Activated CD4-positive, alpha-beta T cell treated with anti-CD3 and anti-CD28 coated beads, Interleukin-2, amount 50 U/mL, for 48 hours (primary cell): ENCODE data around the gene WDR74.
"Not testable (repeated sequence)": the region's sequence is repeated elsewhere in the genome, so short reads cannot be mapped to it uniquely, and the experiment has no call there.

Experiments
- DNase-seq, 2 experiments: peaks; one replicate each; pipeline ENCODE4 v3.0.0-alpha.2; 2020

WDR74 gene

DNA sequence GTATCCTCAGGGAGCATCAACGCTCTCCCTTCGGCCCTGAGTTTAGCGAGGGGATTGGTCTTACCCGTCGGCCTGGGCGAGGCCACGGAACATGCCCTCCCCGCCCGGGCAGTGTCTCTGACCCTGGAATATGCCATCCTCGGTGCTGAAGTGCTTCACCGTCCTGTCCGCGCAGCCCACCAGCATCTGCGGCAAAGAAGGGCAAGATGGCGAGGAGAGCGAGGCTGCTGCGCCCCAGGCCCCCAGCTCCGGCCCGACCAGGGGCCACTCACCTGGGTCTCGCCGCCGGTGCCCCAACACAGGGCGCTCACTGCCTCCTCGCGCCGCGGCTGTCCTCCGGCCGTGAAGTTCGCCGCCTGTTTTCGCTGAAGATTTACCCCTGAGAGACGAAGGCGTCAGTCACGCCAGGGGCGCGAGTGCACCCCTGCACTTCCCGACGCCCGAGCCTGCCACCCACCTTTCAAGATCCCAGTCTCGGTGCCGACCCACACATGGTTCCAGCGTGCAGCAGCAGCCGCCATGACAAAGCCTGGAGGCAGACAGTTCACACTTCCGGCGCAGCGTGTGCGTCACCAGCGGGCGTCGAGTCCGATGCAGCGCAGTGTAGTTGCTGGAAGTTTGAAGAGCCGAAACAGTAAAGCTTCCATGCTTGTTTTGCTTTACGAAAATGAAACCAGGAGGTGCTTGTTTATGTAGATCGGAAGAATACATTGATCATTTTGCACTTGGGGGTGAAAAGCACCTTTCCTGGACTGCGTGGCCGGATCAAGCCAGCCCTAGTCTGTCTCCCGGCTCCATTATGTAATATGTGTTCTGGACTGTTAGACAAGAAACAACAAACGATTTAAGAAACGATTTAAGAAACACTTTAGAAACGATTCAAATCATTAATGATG, at the start of gene WDR74:
Gene WDR74 (minus strand): TSS at position 541 of the 896 bp plus-strand sequence. CDS start 20 bp downstream, at position 521.
- peak; percentile 87 to 92 for DNase-seq

DNA sequence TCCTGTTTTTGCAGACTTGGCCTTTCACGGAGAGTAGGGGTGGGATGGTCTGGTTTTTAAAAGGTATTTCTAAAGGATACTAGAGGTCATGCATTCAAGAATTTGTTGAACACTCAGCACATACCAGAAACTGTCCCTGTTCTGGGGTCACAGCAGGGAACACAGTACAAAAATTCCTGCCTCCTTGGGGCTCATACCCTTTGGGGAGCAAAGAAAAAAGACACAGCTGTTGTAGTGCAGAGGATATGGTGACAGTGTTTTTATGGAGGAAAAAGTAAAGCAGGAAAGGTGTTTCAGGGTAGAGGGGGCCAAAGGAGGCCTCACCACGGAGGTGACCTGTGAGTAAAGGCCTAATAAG, 49.7 kb upstream of the WDR74 start:
- DNase-seq: no peak

DNA sequence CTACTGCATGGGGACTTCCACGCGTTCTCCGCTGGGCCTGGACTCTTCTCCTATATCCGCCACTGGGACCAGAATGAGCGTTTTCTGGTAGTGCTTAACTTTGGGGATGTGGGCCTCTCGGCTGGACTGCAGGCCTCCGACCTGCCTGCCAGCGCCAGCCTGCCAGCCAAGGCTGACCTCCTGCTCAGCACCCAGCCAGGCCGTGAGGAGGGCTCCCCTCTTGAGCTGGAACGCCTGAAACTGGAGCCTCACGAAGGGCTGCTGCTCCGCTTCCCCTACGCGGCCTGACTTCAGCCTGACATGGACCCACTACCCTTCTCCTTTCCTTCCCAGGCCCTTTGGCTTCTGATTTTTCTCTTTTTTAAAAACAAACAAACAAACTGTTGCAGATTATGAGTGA, 49.0 kb upstream of the WDR74 start:
- DNase-seq: no peak

DNA sequence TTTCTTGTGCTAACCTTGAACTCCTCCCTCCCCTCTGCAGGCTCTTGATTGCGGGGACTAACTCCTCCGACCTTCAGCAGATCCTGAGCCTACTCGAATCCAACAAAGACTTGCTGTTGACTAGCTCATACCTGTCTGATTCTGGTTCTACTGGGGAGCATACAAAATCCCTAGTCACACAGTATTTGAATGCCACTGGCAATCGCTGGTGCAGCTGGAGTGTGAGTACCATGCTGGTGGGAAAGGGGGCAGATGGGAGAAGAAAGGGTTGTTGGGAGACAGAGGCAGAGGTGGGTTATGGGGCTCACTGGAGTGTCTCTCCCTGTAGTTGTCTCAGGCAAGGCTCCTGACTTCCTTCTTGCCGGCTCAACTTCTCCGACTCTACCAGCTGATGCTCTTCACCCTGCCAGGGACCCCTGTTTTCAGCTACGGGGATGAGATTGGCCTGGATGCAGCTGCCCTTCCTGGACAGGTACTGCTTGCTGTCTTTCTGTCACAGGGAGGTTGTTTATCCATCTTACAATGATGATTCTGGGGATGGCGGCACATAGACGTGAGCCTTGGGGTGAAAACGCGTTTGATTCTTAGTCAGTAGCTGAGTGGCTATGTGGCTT, 45.9 kb upstream of the WDR74 start:
- DNase-seq: no peak

DNA sequence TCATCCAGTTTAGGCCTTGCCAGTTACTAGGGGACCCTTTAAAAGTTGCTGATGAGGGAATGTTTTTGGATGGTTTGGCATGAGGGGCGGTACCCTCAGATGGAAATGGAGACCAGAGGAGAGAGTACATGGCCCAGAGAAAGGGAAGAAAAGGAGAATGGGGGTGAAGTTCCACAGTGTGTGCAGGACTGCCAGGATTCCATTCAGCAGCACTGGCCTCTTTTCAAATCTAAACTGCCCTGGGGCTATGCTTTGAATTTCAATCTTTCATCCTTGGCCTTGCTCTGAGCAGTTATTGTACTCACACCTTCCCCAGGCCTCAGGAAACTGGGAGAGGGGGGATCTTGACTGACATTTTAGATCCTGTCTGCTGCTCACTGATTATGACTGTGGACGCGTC, 44.3 kb upstream of the WDR74 start:
- no peak for DNase-seq

DNA sequence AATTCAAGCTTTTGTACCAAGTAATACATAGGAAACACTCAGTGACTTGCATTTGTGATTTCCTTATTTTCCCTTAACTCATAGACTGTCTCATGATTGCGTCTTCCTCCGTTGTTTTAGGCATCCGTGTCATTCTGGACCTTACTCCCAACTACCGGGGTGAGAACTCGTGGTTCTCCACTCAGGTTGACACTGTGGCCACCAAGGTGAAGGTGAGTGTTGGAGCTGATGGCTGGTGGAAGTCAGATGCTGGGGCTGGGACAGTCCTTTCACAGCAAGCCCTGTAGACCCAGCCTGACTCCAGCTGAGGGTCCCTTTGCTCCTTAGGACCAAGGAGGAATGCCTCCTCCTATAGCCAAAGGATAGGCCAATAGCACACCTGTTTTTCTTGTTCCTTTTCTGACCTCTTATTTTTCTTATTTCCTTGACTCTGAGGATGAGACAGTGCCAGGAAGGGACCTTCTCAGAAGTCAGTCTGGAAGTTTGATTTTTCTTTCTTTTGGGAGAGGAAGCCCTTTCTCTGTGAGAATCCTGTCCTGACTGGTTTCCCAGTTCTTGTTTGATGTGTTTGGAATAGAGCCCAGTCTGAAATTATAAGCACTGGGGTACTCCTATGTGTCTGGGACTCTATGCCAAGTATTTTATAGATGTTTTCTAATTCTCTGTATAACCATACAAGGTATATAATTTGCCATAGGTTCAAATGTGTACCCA, 43.6 kb upstream of the WDR74 start:
- no peak for DNase-seq

DNA sequence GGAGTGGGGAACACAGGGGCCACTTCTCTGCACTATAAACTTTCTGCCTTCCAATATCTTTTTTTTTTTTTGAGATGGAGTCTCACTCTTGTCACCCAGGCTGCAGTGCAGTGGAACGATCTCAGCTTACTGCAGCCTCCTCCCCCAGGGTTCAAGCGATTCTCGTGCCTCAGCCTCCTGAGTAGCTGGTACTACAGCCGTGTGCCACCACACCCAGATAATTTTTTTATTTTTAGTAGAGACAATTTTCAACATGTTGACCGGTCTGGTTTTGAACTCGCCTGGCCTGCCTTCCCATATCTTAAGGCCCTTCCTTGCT, 43.0 kb upstream of the WDR74 start:
- DNase-seq: no peak

DNA sequence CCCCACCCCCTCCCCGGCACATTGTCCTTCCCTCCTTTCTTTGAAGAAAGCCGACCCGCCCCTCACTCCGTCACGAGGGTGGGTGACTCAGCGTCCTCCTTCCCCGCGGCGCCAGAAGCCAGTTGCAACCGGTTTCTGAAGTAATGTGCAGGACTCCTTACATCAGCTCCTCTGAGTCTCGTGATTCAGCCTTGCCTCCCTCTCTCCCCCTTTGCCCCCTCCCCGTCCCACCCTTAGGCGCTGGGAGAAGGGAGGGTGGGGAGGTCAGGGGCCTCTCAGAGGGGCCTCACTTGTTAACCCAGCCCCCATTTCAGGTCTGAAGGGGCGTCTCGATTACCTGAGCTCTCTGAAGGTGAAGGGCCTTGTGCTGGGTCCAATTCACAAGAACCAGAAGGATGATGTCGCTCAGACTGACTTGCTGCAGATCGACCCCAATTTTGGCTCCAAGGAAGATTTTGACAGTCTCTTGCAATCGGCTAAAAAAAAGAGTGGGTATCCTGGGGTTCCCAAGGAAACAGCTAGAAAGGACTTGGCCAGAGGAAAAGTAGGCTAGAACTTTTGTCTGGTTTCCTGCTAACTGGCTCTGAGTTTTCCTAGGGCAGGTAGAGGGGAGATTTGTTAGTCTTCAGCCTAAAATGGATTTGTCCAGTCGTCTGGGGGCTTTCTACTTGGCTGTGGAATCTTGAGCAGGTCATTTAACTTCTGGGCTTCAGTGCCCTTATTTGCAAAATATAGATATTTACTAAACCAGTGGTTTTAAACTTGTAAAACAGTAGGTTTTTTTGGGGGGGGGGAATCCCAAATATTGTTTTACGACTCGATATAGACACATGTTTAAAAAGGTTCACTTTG, 42.4 kb upstream of the WDR74 start:
- DNase-seq: peak; percentile 95 to 96

DNA sequence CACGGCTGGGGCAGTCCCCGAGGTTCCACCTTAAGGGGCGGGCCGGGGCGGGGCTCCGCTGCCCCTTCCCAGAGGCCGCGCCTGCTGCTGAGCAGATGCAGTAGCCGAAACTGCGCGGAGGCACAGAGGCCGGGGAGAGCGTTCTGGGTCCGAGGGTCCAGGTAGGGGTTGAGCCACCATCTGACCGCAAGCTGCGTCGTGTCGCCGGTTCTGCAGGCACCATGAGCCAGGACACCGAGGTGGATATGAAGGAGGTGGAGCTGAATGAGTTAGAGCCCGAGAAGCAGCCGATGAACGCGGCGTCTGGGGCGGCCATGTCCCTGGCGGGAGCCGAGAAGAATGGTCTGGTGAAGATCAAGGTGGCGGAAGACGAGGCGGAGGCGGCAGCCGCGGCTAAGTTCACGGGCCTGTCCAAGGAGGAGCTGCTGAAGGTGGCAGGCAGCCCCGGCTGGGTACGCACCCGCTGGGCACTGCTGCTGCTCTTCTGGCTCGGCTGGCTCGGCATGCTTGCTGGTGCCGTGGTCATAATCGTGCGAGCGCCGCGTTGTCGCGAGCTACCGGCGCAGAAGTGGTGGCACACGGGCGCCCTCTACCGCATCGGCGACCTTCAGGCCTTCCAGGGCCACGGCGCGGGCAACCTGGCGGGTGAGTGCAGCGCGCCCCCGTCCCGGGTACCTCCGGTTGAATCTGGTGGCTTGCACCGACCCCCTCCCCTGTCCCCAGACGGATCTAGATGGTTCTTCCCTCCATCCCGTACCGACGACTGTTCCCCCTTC, 41.6 kb upstream of the WDR74 start, which contains the start of gene SLC3A2:
Gene SLC3A2 (plus strand): TSS at position 94 of the 776 bp plus-strand sequence. CDS start 128 bp downstream, at position 222.
- peak; percentile 87 to 88 for DNase-seq

DNA sequence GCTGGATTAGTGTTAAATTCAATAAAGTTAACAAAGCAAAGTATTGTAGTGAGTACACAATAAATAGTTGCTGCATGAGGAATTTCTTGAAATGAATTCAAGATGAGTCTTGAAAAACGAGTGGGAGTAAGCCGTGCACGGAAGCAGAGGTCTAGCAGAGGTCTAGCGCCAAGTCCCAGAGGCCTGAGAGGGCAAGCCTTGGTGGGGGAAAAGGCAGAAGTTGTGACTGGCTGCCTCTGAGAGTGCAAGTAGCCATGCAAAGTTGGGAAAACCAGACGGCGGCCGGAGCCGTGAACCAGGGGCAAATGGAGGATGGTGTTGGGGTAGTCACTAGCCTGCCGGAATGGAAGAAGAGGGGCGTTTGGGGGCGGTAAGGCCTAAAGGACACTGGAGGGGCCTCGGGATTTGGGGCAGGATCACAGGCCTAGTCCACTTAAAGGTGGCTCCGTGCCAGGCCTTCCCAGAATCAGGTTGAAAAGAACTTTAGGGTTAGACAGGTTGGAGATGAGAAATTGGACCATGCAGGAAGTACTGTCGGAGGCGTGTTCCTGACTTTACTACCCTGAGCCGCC, 40.9 kb upstream of the WDR74 start:
- peak; percentile 64 to 70 for DNase-seq

DNA sequence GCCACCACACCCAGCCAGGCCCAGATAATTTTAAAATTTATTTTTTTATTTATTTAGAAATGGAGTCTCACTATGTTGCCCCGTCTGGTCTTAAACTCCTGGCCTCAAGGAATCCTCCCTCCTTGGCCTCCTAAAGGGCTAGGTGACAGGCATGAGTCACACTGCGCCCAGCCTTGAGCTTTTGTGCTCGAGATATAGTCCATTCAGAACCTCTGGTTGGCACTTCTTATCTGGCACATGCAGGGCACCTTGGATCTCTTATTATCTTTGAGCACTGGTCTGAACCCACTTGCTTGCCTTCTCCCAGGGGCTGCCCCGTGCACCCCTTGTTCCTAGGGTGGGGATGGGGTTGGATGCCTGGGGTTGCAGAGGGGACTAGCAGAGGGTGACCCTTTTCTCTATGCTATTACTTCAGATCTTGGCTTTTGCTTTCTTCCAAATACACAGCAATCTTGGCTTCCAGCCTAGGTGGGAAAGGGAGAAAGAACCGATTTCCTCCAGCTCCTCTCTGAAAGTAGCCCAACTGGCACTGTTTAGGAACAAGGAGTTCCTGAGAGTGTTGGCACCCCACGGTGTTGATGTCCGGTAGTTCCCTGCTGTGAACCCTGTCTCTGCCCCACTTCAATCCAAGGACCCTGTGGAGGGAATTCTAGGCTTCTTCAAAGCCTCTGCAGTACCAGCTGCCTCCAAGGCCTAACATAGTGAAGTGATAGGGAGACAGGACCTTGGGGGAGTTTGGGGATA, 40.0 kb upstream of the WDR74 start:
- no peak for DNase-seq

DNA sequence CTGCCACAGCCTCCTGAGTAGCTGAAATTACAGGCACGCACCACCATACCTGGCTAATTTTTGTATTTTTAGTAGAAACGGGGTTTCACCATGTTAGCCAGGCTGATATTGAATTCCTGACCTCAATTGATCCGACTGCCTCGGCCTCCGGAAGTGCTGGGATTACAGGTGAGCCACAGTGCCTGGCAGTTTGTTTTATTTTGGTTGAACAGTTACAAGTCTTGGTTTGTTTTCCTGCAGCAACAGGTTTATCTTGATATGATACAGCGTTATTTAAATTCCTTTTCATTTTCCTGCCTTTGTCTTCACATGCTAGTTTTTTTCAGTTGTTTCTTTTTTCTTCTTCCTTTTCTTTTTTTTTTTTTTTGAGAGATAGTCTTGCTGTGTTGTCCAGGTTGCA, 37.3 kb upstream of the WDR74 start:
- no peak for DNase-seq

DNA sequence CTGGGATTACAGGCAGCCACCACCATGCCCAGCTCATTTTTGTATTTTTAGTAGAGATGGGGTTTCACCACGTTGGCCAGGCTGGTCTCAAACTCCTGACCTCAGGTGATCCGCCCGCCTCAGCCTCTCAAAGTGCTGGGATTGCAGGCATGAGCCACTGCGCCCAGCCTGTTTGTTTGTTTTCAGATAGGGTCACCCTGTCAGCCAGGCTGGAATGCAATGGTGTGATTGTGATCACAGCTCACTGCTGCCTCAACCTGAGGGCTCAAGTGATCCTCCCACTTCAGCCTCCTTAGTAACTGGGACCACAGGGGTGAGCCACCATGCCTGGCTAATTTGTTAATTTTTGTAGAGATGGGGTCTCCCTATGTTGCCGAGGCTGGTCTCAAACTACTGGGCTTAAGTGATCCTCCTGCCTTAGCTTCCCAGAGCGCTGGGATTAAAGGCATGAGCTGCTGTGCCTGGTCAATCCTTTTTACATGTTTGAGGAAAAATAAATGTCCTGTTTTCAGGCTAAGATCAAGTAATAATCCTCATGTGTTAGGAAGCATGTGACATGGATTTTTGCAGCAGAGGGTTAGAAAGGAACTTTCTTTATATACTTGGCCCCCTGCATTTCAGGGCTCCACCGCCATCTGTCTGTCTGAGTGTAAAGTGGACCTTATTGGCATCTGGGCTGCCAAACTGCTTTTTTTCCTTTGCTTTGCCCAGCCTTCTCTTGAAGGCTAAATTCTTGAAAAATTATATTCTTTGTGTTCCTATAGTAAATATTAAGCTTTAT, 36.5 kb upstream of the WDR74 start:
- DNase-seq: no peak

DNA sequence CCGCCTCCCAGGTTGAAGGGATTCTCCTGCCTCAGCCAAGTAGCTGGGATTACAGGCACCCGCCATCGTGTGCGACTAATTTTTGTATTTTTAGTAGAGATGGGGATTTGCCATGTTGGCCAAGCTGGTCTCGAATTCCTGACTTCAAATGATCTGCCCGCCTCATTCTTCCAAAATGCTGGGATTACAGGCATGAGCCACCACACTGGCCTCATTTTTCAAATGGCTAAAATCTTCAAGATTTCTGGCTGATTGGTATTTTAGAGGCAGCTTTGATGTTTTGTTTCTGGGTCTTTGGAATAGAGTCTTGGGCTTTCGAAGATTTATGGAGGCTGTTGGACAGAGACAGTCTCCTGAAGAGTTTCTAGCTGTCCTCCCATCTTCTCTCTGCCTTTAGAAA, 35.5 kb upstream of the WDR74 start:
- no peak for DNase-seq

DNA sequence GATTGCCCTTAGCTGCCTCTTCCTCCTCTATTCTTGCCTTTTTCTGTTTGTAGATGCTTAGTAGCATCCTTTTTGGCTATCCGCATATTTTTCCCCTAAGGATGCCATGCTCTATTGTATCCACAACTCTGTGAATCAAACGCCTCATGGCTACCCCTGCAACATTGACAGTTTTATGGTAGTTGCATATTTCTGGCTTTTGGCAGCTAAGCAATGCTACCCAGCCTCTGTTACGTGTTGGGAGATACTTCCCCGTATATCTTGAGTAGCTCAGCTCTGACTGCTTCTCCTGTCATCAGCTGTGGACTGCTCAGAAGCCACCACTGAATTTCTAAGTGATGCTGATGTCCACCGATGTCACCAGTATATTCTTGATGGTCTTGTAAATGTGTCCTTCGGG, 26.2 kb upstream of the WDR74 start:
- DNase-seq: no peak

DNA sequence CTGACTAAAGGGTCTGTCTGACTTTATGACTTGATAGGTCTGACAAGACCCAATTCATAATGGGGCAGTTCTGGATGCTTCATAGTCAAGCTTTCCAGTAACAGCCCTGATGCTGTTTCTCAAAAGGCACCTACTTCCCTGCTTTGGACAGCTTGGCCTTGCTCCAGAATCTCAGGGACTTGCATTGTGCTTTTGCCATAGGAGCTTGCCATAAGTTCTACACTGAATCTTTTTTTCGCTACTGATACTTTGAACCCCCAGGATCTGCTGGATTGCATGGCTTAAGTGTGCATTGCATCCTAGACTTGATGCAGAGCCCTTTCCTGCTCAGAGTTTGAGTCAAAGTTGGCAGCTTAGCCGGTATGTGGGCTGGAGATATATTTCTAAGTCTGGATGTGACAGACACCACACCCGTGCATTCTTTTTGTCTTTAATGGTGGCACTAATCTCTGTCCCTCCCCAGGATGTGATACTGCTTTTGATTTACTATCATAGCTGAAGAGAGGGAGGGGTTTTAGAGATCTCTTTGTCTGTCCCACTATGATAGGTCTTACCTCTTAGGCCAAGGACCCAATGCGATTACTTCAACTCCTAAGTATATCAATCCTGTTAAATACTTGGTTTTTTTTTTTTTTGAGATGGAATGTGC, 24.4 kb upstream of the WDR74 start:
- no peak for DNase-seq

DNA sequence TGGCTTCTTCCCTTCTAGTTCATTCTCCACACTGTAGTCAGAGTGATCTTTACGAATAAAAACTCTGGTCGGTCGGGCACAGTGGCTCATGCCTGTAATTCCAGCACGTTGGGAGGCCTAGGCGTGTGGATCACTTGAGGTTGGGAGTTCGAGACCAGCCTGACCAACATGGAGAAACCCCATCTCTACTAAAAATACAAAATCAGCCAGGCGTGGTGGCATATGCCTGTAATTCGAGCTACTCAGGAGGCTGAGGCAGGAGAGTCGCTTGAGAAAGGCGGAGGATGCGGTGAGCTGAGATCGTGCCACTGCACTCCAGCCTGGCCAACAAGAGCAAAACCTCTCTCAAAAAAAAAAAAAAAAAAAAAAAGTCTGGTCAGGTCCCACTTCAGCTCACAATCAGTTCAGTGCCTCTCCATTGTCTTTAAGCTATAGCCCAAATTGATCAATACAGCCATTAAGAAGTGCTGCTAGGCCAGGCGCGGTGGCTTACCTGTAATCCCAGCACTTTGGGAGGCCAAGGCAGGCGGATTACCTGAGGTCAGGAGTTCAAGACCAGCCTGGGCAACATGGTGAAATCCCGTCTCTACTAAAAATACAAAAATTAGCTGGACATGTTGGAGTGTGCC, 22.3 kb upstream of the WDR74 start:
- DNase-seq: not testable (repeated sequence)

DNA sequence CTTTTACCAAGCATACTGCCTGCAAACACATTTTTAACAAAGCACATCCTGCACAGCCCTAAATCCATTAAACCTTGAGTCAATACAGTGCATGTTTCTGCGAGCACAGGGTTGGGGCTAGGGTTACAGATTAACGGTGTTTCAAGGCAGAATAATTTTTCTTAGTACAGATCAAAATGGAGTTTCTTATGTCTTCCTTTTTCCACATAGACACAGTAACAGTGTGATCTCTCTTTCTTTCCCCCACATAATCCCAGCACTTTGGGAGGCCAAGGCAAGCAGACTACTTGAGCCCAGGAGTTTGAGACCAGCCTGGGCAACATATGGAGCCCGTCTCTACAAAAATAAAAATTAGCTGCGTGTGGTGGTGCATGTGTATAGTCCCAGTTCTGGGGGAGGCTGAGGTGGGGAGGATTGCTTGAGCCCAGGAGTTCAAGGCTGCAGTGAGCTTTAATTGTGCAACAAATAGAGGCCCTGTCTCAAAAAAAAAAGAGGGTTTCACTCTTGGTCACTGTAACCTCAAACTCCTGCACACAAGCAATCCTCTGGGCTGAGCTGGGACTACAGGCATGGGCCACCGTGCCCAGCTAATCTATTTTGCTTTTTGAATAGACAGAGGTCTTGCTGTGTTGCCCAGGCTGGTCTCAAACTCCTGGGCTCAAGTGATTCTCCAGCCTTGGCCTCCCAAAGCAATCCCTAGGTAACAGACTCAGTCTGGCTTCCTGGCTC, 21.6 kb upstream of the WDR74 start:
- DNase-seq: no peak
